Endothelial cell of umbilical vein (primary cell): ENCODE data around the gene FAAH. TPM values are rescaled to one million over a fixed set of nuclear protein-coding genes. Genes with fewer than 3 reads are reported as not detected.

ENCODE experiments used
- BruUV-seq: library from RNA; stranded (reverse); fragments of 400-500 nt; replicated peaks from 2 replicates; lab custom pipeline; 2021; lab: Mats Ljungman, UMichigan
- CTCF ChIA-PET: fragments of 300-600, 350-600 bp; sonication (Branson Sonifier 250); formaldehyde crosslinking; loops from one replicate; lab custom pipeline; 2021; ENCODE audit warnings: antibody characterized with exemption, inconsistent platforms; lab: Charles Lee
- POLR2A ChIA-PET: fragments of 300-600, 350-600 bp; sonication (Branson Sonifier 250); formaldehyde crosslinking; loops from one replicate; lab custom pipeline; 2021; ENCODE audit warnings: antibody characterized with exemption, inconsistent platforms; lab: Charles Lee
- DNase-seq: peaks from one replicate; pipeline ENCODE4 v3.0.0-alpha.2; 2011; ENCODE audit warnings: low read depth, low spot score
- FAIRE-seq: peaks from 2 replicates; lab custom pipeline; 2011; peaks lifted over from hg19 to GRCh38; lab: Jason Lieb, UNC
- H2AFZ ChIP-seq: 2 replicates; pipeline ENCODE4 v1.6.0; 2012; ENCODE audit warnings: low read depth, low read length, control low read depth, inconsistent platforms
- H3K27ac ChIP-seq: 2 replicates; pipeline ENCODE4 v1.5.1; 2011; ENCODE audit warnings: low read depth, mild to moderate bottlenecking, control low read depth, low read length, moderate library complexity; ENCODE audit not compliant: insufficient read depth
- H3K27me3 ChIP-seq, 2 experiments: 2 replicates each; pipeline versions ENCODE4 v1.6.0 to v1.6.1; 2011; ENCODE audit warnings: low read length in 2 of 2, mixed read lengths in 1 of 2; ENCODE audit not compliant: control insufficient read depth in 2 of 2, insufficient read depth in 2 of 2
- H3K36me3 ChIP-seq, 2 experiments: 2 replicates in 1 of 2; 3 replicates in 1 of 2; pipeline ENCODE4 v1.5.1; 2011; ENCODE audit warnings: low read length in 2 of 2, mild to moderate bottlenecking in 1 of 2, moderate library complexity in 1 of 2; ENCODE audit not compliant: control insufficient read depth in 2 of 2, insufficient read depth in 2 of 2; ENCODE audit errors: extremely low read depth in 1 of 2
- H3K4me1 ChIP-seq: 3 replicates; pipeline ENCODE4 v1.5.1; 2011; ENCODE audit warnings: mild to moderate bottlenecking, low read length; ENCODE audit not compliant: control insufficient read depth, insufficient read depth; ENCODE audit errors: extremely low read depth
- H3K4me2 ChIP-seq: 2 replicates; pipeline ENCODE4 v1.6.1; 2011; ENCODE audit warnings: low read length, control low read depth, mixed read lengths; ENCODE audit not compliant: insufficient read depth
- H3K4me3 ChIP-seq, 3 experiments: fragments of 200-600 bp in 1 of 3; sonication (generic), shearing (Covaris generic) in 1 of 3; replicated peaks in 1 of 3; 2 replicates each; pipeline ENCODE4 v1.5.1; 2011 to 2016; ENCODE audit warnings: control low read depth in 3 of 3, low read length in 3 of 3, mild to moderate bottlenecking in 2 of 3, inconsistent platforms in 1 of 3, low read depth in 1 of 3, moderate library complexity in 1 of 3; ENCODE audit not compliant: insufficient read depth in 1 of 3
- H3K79me2 ChIP-seq: 2 replicates; pipeline ENCODE4 v1.6.0; 2012; ENCODE audit warnings: low read length, inconsistent platforms; ENCODE audit not compliant: control insufficient read depth, insufficient read depth
- H3K9ac ChIP-seq: replicated peaks from 2 replicates; pipeline ENCODE3; 2011; ENCODE audit warnings: low read length, control low read depth; ENCODE audit not compliant: insufficient read depth; ENCODE audit errors: extremely low read depth
- H3K9me1 ChIP-seq: replicated peaks from 3 replicates; pipeline ENCODE4 v1.6.0; 2011; ENCODE audit warnings: mild to moderate bottlenecking, low read length; ENCODE audit not compliant: control insufficient read depth, insufficient read depth; ENCODE audit errors: extremely low read depth
- H3K9me3 ChIP-seq: replicated peaks from 2 replicates; pipeline ENCODE4 v1.5.1; 2012; ENCODE audit warnings: low read length, inconsistent platforms; ENCODE audit not compliant: control insufficient read depth, insufficient read depth
- H4K20me1 ChIP-seq: replicated peaks from 2 replicates; pipeline ENCODE3; 2011; ENCODE audit warnings: mild to moderate bottlenecking, low read length; ENCODE audit not compliant: control insufficient read depth, insufficient read depth; ENCODE audit errors: extremely low read depth
- CTCF ChIP-seq, 2 donors: IDR thresholded peaks; 1 replicate in 1 of 2; 2 replicates in 1 of 2; pipeline ENCODE4 v1.5.1; 2011; ENCODE audit warnings: low read length in 2 of 2, mild to moderate bottlenecking in 2 of 2, moderate library complexity in 2 of 2, control low read depth in 1 of 2, inconsistent platforms in 1 of 2, low read depth in 1 of 2; ENCODE audit not compliant: insufficient read depth in 1 of 2; ENCODE audit errors: extremely low read depth in 1 of 2
- EZH2 ChIP-seq: IDR thresholded peaks from 2 replicates; pipeline ENCODE4 v1.6.1; 2012; ENCODE audit warnings: borderline replicate concordance, low read depth, mild to moderate bottlenecking, moderate library complexity, low read length, inconsistent platforms; ENCODE audit not compliant: severe bottlenecking
- FOS ChIP-seq: IDR thresholded peaks from 2 replicates; pipeline ENCODE4 v1.6.1; 2011; ENCODE audit warnings: mild to moderate bottlenecking, low read length, moderate library complexity, borderline replicate concordance; ENCODE audit not compliant: insufficient read depth
- GATA2 ChIP-seq: IDR thresholded peaks from 2 replicates; pipeline ENCODE4 v1.7.0; 2011; ENCODE audit warnings: low read depth, mild to moderate bottlenecking, moderate library complexity, mixed read lengths, low read length; ENCODE audit not compliant: insufficient read length, insufficient read depth
- JUN ChIP-seq: IDR thresholded peaks from 2 replicates; pipeline ENCODE4 v1.6.1; 2011; ENCODE audit warnings: borderline replicate concordance, low read depth; ENCODE audit not compliant: insufficient read length, insufficient read depth
- MAX ChIP-seq: IDR thresholded peaks from 2 replicates; pipeline ENCODE4 v1.6.1; 2011; ENCODE audit not compliant: insufficient read depth, insufficient read length
- MYC ChIP-seq: IDR thresholded peaks from one replicate; pipeline ENCODE4 v1.6.1; 2011; ENCODE audit warnings: mild to moderate bottlenecking, low read depth, low read length
- POLR2A ChIP-seq: IDR thresholded peaks from 2 replicates; pipeline ENCODE4 v1.6.1; 2012; ENCODE audit warnings: low read depth, mild to moderate bottlenecking, control low read depth, low read length
- POLR2AphosphoS5 ChIP-seq: IDR thresholded peaks from 2 replicates; pipeline ENCODE4 v1.6.1; 2012; ENCODE audit warnings: low read depth, mild to moderate bottlenecking, control low read depth, low read length, moderate library complexity; ENCODE audit not compliant: insufficient read depth
- dilution Hi-C: fragments of 300-500 bp; cut with MboI; formaldehyde crosslinking; loops from one replicate; pipeline ENCODE4 v1.15.0; 2019; ENCODE audit warnings: low sequenced_read_pairs; ENCODE audit not compliant: extremely low pct_ligation_motif_present
- intact Hi-C: fragments of 100-400 bp; cut with micrococcal nuclease; formaldehyde crosslinking; loops from one replicate; pipeline ENCODE4 v1.10.0; 2022
- polyA plus RNA-seq, 4 experiments: library from polyadenylated mRNA; depleted of rRNA in 3 of 4; stranded (reverse) in 3 of 4; unstranded in 1 of 4; fragments of >200 nt; gene quantifications; 2 replicates each; pipeline versions ENCODE4 v1.2.1 to v1.2.3, GENCODE V29; 2011 to 2012; ENCODE audit warnings: missing spikeins in 1 of 4
- total RNA-seq: library from RNA; stranded (reverse); gene quantifications from 2 replicates; pipeline ENCODE4 v1.2.3, GENCODE V29; 2021

FAAH gene
- total and polyA plus RNA-seq, 2 donors (not counting 3 experiments of a cell fraction or from before 2014, with no cell fraction given), result 0.47 to 1.5 TPM

DNA sequence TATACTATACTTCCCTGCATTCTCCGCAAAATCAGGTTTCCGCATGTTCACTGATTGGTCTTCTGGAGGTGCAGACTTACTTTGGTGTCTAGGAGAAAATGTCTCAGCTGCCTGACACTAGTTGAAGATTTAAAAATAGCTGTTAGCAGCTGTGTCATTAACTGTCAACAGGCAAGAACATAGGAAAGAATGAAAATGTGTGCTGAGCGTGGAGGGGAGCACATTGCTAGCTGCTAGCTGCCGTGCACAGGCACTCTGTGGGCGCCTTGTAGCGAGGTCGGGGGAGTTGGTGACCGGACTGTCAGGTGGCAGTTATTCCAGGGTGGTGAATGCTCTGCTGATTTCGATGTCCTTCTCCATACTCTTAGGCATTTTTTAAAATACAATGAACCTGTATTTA is 5.2 kb downstream of the FAAH start:
- FAIRE-seq (no peak), DNase-seq (no peak)
- H3K9me3 ChIP-seq, result no peaks in the 10 kb centered on the region
- dilution Hi-C loops (no loop called here), intact Hi-C loops (no loop called here)
- no peak overlapping the region for H3K9ac ChIP-seq
- H3K9me1 ChIP-seq, result no peaks in the 10 kb centered on the region
- H3K4me1 ChIP-seq, result no peaks in the 10 kb centered on the region
- no peak for TF ChIP-seq POLR2A
- no peak for TF ChIP-seq MYC
- TF ChIP-seq POLR2AphosphoS5, result no peak
- no peak for TF ChIP-seq CTCF (IDR thresholded peaks at IDR 0.05; ENCODE audit: extremely low read depth in 1 of 2, insufficient read depth in 1 of 2, low read depth in 1 of 2, low read length in 2 of 2)
- no peak for TF ChIP-seq EZH2
- no peak for TF ChIP-seq GATA2
- TF ChIP-seq MAX, result no peak
- no peak for TF ChIP-seq FOS
- TF ChIP-seq JUN, result no peak
- no peaks in the 10 kb centered on the region for H4K20me1 ChIP-seq
- H2AFZ ChIP-seq, result no peak overlapping the region
- H3K36me3 ChIP-seq, result no peaks in the 10 kb centered on the region
- BruUV-seq, result no TSS peak
- peaks cover 14 to 24% of the 10 kb centered on the region in 2 experiments for H3K27me3 ChIP-seq
- ChIA-PET POLR2A (interaction anchor here (0.6 kb wide), 1 partner anchor 195 kb away, joined by 4 read pairs; no protein-coding TSS in a partner anchor), CTCF (interaction anchor here (1.4 kb wide), 1 partner anchor 11 kb away, joined by 4 read pairs; no protein-coding TSS in a partner anchor)
- H3K4me3 ChIP-seq, result no peak overlapping the region
- H3K27ac ChIP-seq, result no peak overlapping the region
- H3K79me2 ChIP-seq, result no peaks in the 10 kb centered on the region
- no peak overlapping the region for H3K4me2 ChIP-seq
